ENCODE results near the gene TPSG1. TPM values are rescaled to one million over a fixed set of nuclear protein-coding genes. Genes with fewer than 3 reads are reported as not detected.
"Not testable (repeated sequence)": the region's sequence is repeated elsewhere in the genome, so short reads cannot be mapped to it uniquely, and the experiment has no call there.

Gene TPSG1
- total RNA-seq, 1 donor from 2014 or later, result not detected

- not testable (repeated sequence) for H3K27me3 ChIP-seq (ENCODE audit: control insufficient read depth, insufficient read depth, low read length); H3K4me3 ChIP-seq (ENCODE audit: low read depth, low read length); DNase-seq (ENCODE audit: low read depth); H3K36me3 ChIP-seq (ENCODE audit: control insufficient read depth, insufficient read depth, low read length)
These were observed 6.2 kb upstream of the TPSG1 start for GRCh38 chr16:1231301-1231700.

- not testable (repeated sequence) for H3K36me3 ChIP-seq (ENCODE audit: control insufficient read depth, insufficient read depth, low read length); H3K4me3 ChIP-seq (ENCODE audit: low read depth, low read length); H3K27me3 ChIP-seq (ENCODE audit: control insufficient read depth, insufficient read depth, low read length); DNase-seq (ENCODE audit: low read depth)
These were observed 5.6 kb upstream of the TPSG1 start for GRCh38 chr16:1230471-1231212.

GRCh38 chr16:1230084-1230470, 5.0 kb upstream of the TPSG1 start, which contains the start of gene TPSB2:
TPSB2 (minus strand) TSS chr16:1230184; CDS start chr16:1229951, 233 bp downstream.
- H3K27me3 ChIP-seq (ENCODE audit: control insufficient read depth, insufficient read depth, low read length); H3K36me3 ChIP-seq (ENCODE audit: control insufficient read depth, insufficient read depth, low read length); H3K4me3 ChIP-seq (ENCODE audit: low read depth, low read length); DNase-seq (ENCODE audit: low read depth): not testable (repeated sequence)

- H3K36me3 ChIP-seq (ENCODE audit: control insufficient read depth, insufficient read depth, low read length); DNase-seq (ENCODE audit: low read depth); H3K4me3 ChIP-seq (ENCODE audit: low read depth, low read length); H3K27me3 ChIP-seq (ENCODE audit: control insufficient read depth, insufficient read depth, low read length): not testable (repeated sequence)
These were observed 4.4 kb upstream of the TPSG1 start for GRCh38 chr16:1229476-1229875.

GRCh38 chr16:1228227-1228626, 3.2 kb upstream of the TPSG1 start:
- not testable (repeated sequence) for H3K4me3 ChIP-seq (ENCODE audit: low read depth, low read length); H3K36me3 ChIP-seq (ENCODE audit: control insufficient read depth, insufficient read depth, low read length); DNase-seq (ENCODE audit: low read depth)
- H3K27me3 ChIP-seq (ENCODE audit: control insufficient read depth, insufficient read depth, low read length), result peaks cover 12% of the 10 kb centered on the region

- peaks cover 18% of the 10 kb centered on the region for H3K27me3 ChIP-seq (ENCODE audit: control insufficient read depth, insufficient read depth, low read length)
- not testable (repeated sequence) for H3K4me3 ChIP-seq (ENCODE audit: low read depth, low read length); H3K36me3 ChIP-seq (ENCODE audit: control insufficient read depth, insufficient read depth, low read length); DNase-seq (ENCODE audit: low read depth)
These were observed 1.6 kb upstream of the TPSG1 start for GRCh38 chr16:1226692-1227091.

GRCh38 chr16:1225728-1226311, 752 bp upstream of the TPSG1 start:
- DNase-seq (ENCODE audit: low read depth); H3K4me3 ChIP-seq (ENCODE audit: low read depth, low read length); H3K36me3 ChIP-seq (ENCODE audit: control insufficient read depth, insufficient read depth, low read length): not testable (repeated sequence)
- H3K27me3 ChIP-seq (ENCODE audit: control insufficient read depth, insufficient read depth, low read length), result peaks cover 18% of the 10 kb centered on the region

GRCh38 chr16:1224558-1224957, 510 bp downstream of the TPSG1 start:
- no peaks in the 10 kb centered on the region for H3K36me3 ChIP-seq (ENCODE audit: control insufficient read depth, insufficient read depth, low read length)
- no peak overlapping the region for H3K4me3 ChIP-seq (ENCODE audit: low read depth, low read length)
- no peak for TF ChIP-seq CTCF (IDR thresholded peaks at IDR 0.05; ENCODE audit: insufficient read depth, low read length, poor library complexity, severe bottlenecking)
- H3K27me3 ChIP-seq (ENCODE audit: control insufficient read depth, insufficient read depth, low read length), result peaks cover 18% of the 10 kb centered on the region
- no peak for DNase-seq (ENCODE audit: low read depth)

- no peak for DNase-seq (ENCODE audit: low read depth)
- Histone ChIP-seq H3K4me3 (ENCODE audit: low read depth, low read length) (no peak overlapping the region), H3K27me3 (ENCODE audit: control insufficient read depth, insufficient read depth, low read length) (peaks cover 18% of the 10 kb centered on the region), H3K36me3 (ENCODE audit: control insufficient read depth, insufficient read depth, low read length) (no peaks in the 10 kb centered on the region)
- no peak for TF ChIP-seq CTCF (IDR thresholded peaks at IDR 0.05; ENCODE audit: insufficient read depth, low read length, poor library complexity, severe bottlenecking)
These were observed 1.5 kb downstream of the TPSG1 start for GRCh38 chr16:1223355-1224214.

Data from kidney epithelial cell (primary cell).